ENCODE measurements around the gene TAPBPL.
A peak's percentile ranks its signal among the peaks of the same experiment; 100 is the strongest.
"Not testable (repeated sequence)": the region's sequence is repeated elsewhere in the genome, so short reads cannot be mapped to it uniquely, and the experiment has no call there.

The TAPBPL gene

GRCh38 chr12:6451348-6452244 is at the start of gene TAPBPL:
Gene TAPBPL (plus strand): TSS chr12:6452042. CDS start chr12:6452249, 207 bp downstream.
- peak; percentile 72 for DNase-seq

- DNase-seq = no peak
Measured at GRCh38 chr12:6404390-6404789, 47.5 kb upstream of the TAPBPL start.

GRCh38 chr12:6405963-6406362 is 45.9 kb upstream of the TAPBPL start:
- no peak for DNase-seq

- no peak for DNase-seq
Measured at GRCh38 chr12:6407236-6407954, 44.4 kb upstream of the TAPBPL start.

- no peak for DNase-seq
Measured at GRCh38 chr12:6416596-6416995, 35.2 kb upstream of the TAPBPL start.

- no peak for DNase-seq
Measured at GRCh38 chr12:6418796-6419195, 33.0 kb upstream of the TAPBPL start.

GRCh38 chr12:6420364-6420763 is 31.5 kb upstream of the TAPBPL start:
- no peak for DNase-seq

GRCh38 chr12:6423267-6424007 is 28.4 kb upstream of the TAPBPL start:
- peak; percentile 86 for DNase-seq

- DNase-seq = no peak
Measured at GRCh38 chr12:6424008-6424347, 27.9 kb upstream of the TAPBPL start.

- DNase-seq = no peak
Measured at GRCh38 chr12:6424866-6425265, 27.0 kb upstream of the TAPBPL start.

GRCh38 chr12:6425590-6426531 is 26.0 kb upstream of the TAPBPL start:
- DNase-seq = no peak

- no peak for DNase-seq
Measured at GRCh38 chr12:6426882-6427671, 24.8 kb upstream of the TAPBPL start.

GRCh38 chr12:6427796-6428195 is 24.0 kb upstream of the TAPBPL start:
- DNase-seq = not testable (repeated sequence)

GRCh38 chr12:6428326-6428725 is 23.5 kb upstream of the TAPBPL start:
- no peak for DNase-seq

- no peak for DNase-seq
Measured at GRCh38 chr12:6430124-6430989, 21.5 kb upstream of the TAPBPL start.

GRCh38 chr12:6432991-6433390 is 18.9 kb upstream of the TAPBPL start:
- DNase-seq = no peak

GRCh38 chr12:6434205-6435140 is 17.4 kb upstream of the TAPBPL start:
- no peak for DNase-seq

- DNase-seq = no peak
Measured at GRCh38 chr12:6435961-6436715, 15.7 kb upstream of the TAPBPL start.

- DNase-seq = no peak
Measured at GRCh38 chr12:6437586-6437985, 14.3 kb upstream of the TAPBPL start.
